ENCODE measurements around the gene PPP2R2B.

Gene PPP2R2B

GRCh38 chr5:146888351-146888978 lies 9.9 kb upstream of the PPP2R2B start:
- no peak overlapping the region for H3K27ac ChIP-seq
- no peak overlapping the region for H3K4me3 ChIP-seq
- TF ChIP-seq, protein P1, sequence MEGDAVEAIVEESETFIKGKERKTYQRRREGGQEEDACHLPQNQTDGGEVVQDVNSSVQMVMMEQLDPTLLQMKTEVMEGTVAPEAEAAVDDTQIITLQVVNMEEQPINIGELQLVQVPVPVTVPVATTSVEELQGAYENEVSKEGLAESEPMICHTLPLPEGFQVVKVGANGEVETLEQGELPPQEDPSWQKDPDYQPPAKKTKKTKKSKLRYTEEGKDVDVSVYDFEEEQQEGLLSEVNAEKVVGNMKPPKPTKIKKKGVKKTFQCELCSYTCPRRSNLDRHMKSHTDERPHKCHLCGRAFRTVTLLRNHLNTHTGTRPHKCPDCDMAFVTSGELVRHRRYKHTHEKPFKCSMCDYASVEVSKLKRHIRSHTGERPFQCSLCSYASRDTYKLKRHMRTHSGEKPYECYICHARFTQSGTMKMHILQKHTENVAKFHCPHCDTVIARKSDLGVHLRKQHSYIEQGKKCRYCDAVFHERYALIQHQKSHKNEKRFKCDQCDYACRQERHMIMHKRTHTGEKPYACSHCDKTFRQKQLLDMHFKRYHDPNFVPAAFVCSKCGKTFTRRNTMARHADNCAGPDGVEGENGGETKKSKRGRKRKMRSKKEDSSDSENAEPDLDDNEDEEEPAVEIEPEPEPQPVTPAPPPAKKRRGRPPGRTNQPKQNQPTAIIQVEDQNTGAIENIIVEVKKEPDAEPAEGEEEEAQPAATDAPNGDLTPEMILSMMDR (IDR thresholded peaks at IDR 0.05), result no peak
- no peak for DNase-seq (ENCODE audit: low spot score)

GRCh38 chr5:146884066-146884626 lies 5.6 kb upstream of the PPP2R2B start:
- Histone ChIP-seq H3K27ac (no peak overlapping the region), H3K4me3 (no peak overlapping the region)
- TF ChIP-seq, protein P1 (IDR thresholded peaks at IDR 0.05), result no peak
- no peak for DNase-seq (ENCODE audit: low spot score)

- H3K4me3 ChIP-seq, result no peak overlapping the region
- TF ChIP-seq, protein P1 (IDR thresholded peaks at IDR 0.05), result no peak
- no peak for DNase-seq (ENCODE audit: low spot score)
- H3K27ac ChIP-seq, result no peak overlapping the region
These were observed 5.0 kb upstream of the PPP2R2B start for GRCh38 chr5:146883511-146883910.

DNA sequence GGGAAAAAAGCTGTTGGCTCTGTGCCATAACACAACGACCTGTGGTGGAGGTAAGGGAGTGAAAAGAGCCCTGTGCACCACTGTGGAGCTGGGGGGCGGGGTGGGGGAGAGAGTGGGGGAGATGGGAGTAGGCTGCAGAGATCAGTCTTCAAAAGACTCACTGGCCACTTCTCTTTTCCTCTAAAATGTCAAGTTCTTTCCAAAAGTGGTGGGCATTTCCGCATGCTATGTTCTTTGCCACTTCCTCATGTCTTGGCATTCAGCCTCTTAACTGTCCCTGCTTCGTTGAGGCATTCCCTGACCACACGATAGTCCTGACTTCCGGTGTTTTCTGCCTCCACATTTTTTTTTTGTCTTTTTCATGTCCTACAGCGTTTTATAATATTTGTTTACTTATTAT lies 2.4 kb upstream of the PPP2R2B start:
- H3K4me3 ChIP-seq, result no peak overlapping the region
- no peak for DNase-seq (ENCODE audit: low spot score)
- H3K27ac ChIP-seq, result no peak overlapping the region
- TF ChIP-seq, protein P1 (IDR thresholded peaks at IDR 0.05), result no peak

DNA sequence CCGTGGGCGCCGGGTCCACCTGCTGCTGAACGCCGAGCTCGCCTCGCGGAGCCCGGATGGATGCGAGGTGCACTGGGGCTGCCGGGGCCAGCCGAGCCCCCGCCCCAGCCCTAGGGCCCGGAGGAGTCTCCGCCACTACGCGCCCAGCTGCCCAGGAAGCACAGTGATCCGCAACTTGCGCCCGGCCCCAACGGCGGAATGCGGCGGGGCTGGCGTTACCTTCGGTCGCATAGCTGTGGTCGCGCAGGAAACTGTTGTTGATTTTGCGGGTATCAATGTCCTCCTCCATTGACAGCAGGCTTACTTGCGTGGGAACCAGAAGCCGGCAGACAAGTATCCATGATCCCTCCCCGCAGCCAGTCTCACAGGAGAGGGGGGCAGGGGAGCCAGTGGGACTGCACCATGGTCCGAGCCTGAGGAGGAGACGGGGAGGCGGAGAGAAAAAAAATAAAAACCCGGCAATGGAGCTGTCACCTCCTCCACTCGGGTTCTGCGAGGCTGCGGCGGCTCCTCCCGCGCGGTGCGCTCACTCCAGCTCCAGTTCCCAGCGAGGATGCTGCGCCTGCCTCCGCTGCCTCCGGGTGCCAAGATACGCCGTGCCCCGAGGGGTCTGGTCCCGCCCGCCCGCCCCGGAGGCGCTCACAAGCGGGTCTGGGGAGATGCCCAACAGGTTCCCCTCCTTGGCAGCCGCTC lies 628 bp downstream of the PPP2R2B start:
- TF ChIP-seq, protein P1 (IDR thresholded peaks at IDR 0.05), result no peak
- Histone ChIP-seq H3K27ac (peak overlapping the region; percentile 22 to 73), H3K4me3 (peak overlapping the region; percentile 93)
- DNase-seq (ENCODE audit: low spot score), result peak; percentile 70

DNA sequence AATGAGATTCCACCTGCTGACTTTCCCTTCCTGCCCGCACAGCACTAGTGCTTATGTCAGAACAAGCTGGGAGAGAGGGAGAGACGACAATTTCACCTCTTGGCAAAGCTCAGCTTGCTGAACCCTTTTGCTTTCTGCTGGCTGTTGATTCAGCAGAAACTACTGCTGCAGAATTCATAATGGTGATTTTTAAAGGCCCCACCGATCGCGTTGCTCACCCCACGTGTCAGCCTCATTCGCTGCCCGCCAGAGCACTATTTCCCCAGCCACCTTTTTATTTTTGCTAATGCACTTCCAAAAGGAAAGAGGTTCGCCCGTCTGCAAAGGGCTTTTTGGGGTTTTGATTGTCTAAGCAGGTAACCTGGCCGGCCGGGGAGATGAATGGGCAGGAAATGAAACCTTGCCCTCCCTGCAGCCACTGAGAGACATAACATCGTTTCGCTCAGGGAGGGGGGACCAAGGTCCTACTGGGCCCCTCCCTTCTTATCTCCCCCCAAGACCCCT lies 1.3 kb downstream of the PPP2R2B start:
- Histone ChIP-seq H3K4me3 (peak overlapping the region; percentile 93), H3K27ac (peak overlapping the region in 1 of 2 donors; percentile 73)
- TF ChIP-seq, protein P1 (IDR thresholded peaks at IDR 0.05), result no peak
- no peak for DNase-seq (ENCODE audit: low spot score)
